Amniotic epithelial cell (primary cell): Measurements from ENCODE around the gene THAP9.
A peak's percentile ranks its signal among the peaks of the same experiment; 100 is the strongest.
"Not testable (repeated sequence)": the region's sequence is repeated elsewhere in the genome, so short reads cannot be mapped to it uniquely, and the experiment has no call there.

Experiments used
- DNase-seq: peaks from one replicate; pipeline ENCODE4 v3.0.0-alpha.2; 2010; ENCODE audit warnings: low read depth

The THAP9 gene

GRCh38 chr4:82893942-82894341 lies 6.6 kb upstream of the THAP9 start:
- DNase-seq = peak; percentile 77

DNA sequence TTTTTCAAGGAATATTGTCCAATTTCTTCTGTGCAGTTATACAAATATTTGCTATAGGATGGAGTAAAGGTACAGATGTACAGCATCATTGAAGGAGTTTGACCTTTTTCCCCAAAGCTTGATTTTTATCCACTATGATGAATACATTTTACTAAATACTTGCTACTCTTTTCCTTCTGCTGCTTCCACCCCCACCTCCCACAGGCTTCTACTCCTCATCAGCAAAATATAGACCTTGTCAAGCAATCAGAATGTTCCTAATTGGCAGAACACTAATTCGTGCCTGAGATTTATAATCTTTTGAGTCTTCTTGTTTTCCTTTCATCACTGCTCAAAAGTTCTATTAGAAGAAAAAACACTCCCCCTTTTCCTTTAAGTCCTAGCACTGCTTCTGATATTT lies 3.8 kb upstream of the THAP9 start:
- DNase-seq = no peak

- peak; percentile 85 for DNase-seq
Observed at GRCh38 chr4:82898322-82899243, 2.0 kb upstream of the THAP9 start.

DNA sequence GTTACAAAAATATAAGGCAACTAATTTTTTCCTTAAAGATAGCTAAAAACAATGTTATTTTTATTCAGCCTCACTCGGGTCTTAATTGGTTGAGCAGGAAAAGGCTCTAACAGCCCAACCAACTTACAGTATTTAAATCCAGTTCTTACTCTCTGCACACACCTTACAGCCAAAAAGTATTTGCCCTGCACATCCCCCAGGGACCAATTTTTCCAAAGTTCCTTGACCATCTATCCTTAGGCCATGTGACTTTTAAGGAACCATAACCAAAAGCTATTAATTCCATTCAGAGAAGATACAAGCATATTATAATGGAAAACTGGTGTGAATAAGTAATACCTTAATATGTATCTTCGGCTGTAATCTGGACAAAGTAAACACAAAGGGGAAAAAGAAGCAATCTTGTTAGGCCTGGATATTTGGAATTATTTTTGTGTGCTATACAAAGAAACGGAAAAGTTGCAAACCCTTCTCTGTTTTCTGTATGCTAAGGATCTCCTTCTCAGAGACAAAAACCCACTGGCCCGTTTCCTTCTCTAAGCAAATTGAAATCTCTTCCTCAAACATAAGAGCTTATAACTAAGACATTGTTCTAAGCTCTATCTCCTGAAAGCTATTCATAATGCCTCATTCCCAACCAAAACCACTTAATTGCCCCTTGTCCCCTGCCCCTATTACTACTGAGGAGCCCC lies 1.0 kb upstream of the THAP9 start:
- no peak for DNase-seq

- DNase-seq = peak; percentile 38
Observed at GRCh38 chr4:82900066-82900410, 497 bp upstream of the THAP9 start.

- DNase-seq = no peak
Observed at GRCh38 chr4:82901183-82901718, 716 bp downstream of the THAP9 start.

- no peak for DNase-seq
Observed at GRCh38 chr4:82903737-82904136, 3.2 kb downstream of the THAP9 start.

- no peak for DNase-seq
Observed at GRCh38 chr4:82905205-82905604, 4.7 kb downstream of the THAP9 start.

- no peak for DNase-seq
Observed at GRCh38 chr4:82906469-82906868, 5.9 kb downstream of the THAP9 start.

DNA sequence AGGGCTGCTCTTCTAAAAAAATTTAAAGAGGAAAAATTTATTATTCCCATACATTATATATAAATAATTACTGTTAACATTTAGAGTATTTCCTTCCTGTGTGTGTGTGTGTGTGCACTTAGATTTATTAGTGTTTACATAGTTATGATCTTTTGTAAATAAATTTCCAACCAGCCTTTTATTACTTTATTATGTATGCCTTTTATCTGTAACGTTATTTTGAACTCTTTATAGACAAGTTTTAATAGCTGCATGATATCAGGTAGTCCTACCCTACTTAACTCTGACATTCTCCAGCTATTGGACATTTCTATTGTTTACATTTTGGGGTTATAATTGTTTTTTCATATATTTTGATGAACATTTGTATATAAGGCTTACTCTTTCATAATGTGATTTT lies 8.8 kb downstream of the THAP9 start:
- no peak for DNase-seq

GRCh38 chr4:82913305-82913704 lies 12.8 kb downstream of the THAP9 start:
- DNase-seq = no peak

- not testable (repeated sequence) for DNase-seq
Observed at GRCh38 chr4:82913968-82914367, 13.4 kb downstream of the THAP9 start.

DNA sequence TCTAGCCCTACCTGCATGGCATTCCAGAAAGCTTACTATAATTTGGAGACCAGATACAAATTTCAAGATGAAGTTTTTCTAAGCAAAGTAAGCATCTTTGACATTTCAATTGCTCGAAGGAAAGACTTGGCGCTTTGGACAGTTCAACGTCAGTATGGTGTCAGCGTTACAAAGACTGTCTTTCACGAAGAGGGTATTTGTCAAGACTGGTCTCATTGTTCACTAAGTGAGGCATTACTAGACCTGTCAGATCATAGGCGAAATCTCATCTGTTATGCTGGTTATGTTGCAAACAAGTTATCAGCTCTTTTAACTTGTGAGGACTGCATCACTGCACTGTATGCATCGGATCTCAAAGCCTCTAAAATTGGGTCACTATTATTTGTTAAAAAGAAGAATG lies 17.6 kb downstream of the THAP9 start:
- no peak for DNase-seq

DNA sequence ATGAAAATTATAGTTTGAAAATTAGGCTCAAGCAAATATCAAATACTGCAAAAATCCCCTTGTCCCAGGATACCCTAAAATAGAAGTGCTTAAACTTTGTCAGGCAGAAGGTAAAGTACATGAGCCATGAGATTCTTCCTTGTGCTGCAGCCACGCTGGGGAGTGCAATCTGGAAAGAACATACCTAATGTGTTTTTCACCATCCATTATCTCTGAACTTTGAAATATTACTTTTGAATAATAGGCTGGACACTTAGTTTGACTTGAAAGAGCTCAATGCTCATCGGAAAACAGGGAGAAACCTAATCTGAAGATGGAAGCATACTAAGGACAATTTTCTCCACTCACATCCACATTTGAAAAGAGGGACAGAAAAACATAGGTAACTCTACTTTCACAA lies 18.9 kb downstream of the THAP9 start:
- peak; percentile 23 for DNase-seq

GRCh38 chr4:82921795-82922194 lies 21.3 kb downstream of the THAP9 start:
- DNase-seq = no peak

GRCh38 chr4:82930848-82931755 lies 30.6 kb downstream of the THAP9 start:
- DNase-seq = no peak

- no peak for DNase-seq
Observed at GRCh38 chr4:82934441-82934840, 33.9 kb downstream of the THAP9 start.

DNA sequence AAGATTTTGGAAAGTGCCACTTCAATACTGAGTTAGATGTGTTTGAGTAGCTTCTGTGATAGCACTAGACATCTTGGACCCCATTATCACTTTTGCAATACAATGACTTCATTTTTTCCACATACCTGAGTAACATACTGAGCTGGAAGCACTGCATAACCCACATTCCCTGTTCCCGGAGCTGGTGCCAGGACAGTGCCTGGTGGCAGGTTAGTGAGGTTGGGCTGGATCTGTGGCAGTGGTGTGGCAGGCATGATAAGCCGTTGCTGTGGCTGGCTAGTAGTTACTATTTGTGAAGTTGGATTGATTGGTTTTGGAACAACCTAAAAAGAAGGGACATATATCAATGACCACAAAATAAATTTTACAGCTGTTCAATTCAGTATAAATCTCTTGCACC lies 38.9 kb downstream of the THAP9 start:
- no peak for DNase-seq

DNA sequence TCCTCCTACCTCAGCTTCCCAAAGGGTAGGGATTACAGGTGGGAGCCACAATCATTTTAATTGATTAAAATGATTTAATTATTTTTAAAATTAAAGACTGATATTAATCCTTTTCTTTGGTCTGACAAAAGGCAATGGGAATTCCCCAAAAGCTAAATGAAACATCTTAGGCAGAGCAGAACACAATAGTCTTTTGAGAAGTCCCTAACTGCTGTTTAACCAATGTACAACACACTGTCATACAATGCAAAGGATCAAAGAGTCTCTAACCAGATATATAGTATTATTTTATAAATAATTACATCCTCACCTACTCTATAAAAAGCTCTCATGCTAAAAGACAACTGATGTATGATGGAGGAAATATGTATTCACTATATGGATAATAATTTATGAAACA lies 47.0 kb downstream of the THAP9 start:
- DNase-seq = no peak

DNA sequence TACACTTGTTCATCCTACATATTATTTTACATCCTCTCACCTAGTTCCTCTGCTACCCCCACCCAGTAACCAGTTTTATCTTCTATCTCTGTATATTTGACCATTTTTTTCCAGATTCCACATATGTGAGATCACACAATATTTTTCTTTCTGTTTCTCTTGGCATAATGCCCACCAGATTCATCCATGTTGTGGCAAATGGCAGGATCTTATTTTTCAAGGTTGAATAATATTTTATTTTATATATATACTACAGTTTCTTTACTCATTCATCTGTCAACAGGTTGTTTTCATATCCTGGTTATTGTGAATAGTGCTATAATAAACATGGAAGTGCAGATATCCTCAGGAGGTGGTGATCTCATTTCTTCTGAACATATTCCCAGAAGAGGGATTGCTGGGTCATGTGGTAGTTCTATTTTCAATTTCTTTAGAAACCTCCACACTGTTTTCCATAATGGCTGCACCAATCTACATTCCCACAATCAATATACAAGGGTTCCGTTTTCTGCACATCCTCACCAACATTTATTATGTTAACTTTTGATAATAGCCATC lies 48.2 kb downstream of the THAP9 start:
- peak; percentile 39 for DNase-seq

DNA sequence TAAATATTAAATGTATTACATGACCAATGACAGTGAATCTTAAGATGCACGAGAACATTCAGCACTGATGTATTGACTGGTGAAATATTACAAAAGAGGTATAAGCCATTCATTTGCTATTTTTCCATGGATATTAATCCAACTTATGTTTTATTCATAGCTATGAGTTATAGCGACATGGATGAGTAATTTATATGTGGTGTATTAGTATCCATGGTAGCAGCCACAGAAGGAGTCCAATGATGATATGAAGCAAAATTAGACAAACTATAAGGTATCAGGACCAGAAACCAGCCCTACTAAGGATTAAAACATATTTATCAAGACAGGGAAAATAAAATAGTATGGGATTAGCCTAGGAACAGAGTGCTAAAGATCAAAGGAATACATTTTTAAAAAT lies 50.7 kb downstream of the THAP9 start:
- no peak for DNase-seq

- no peak for DNase-seq
Observed at GRCh38 chr4:82954212-82954611, 53.7 kb downstream of the THAP9 start.
